Body of pancreas (tissue), 4 donors: ENCODE measurements around the gene TXNL1.
"Not testable (repeated sequence)": the region's sequence is repeated elsewhere in the genome, so short reads cannot be mapped to it uniquely, and the experiment has no call there.

Experiments
- POLR2A ChIP-seq, 3 donors: fragments of 450-650 bp; IDR thresholded peaks; one replicate each; pipeline ENCODE4 v1.6.1; 2016; ENCODE audit warnings: antibody characterized with exemption in 3 of 3, mild to moderate bottlenecking in 2 of 3
- TF ChIP-seq, protein P1 (sequence below), 7 experiments: fragments of 450-650 bp in 4 of 7; fragments of 200-600 bp in 3 of 7; sonication (generic) in 3 of 7; IDR thresholded peaks; one replicate each; pipeline ENCODE4 v1.5.1; 2016 to 2019; ENCODE audit warnings: antibody characterized with exemption in 7 of 7

DNA sequence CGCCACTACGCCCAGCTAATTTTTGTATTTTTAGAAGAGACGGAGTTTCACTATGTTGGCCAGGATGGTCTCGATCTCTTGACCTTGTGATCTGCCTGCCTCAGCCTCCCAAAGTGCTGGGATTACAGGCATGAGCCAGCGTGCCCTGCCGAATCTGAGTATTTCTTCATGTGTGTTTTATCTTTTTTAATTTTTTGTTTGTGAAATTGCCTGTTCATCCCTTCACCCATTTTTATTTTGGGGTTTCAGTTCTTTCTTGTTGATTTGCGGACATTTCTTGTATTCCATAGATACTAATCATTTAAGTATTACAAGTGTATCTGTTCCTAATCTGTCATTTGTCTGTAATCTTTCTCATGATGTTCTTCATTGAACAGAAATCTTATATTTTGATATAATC, 15.9 kb upstream of the TXNL1 start:
- TF ChIP-seq, protein P1, sequence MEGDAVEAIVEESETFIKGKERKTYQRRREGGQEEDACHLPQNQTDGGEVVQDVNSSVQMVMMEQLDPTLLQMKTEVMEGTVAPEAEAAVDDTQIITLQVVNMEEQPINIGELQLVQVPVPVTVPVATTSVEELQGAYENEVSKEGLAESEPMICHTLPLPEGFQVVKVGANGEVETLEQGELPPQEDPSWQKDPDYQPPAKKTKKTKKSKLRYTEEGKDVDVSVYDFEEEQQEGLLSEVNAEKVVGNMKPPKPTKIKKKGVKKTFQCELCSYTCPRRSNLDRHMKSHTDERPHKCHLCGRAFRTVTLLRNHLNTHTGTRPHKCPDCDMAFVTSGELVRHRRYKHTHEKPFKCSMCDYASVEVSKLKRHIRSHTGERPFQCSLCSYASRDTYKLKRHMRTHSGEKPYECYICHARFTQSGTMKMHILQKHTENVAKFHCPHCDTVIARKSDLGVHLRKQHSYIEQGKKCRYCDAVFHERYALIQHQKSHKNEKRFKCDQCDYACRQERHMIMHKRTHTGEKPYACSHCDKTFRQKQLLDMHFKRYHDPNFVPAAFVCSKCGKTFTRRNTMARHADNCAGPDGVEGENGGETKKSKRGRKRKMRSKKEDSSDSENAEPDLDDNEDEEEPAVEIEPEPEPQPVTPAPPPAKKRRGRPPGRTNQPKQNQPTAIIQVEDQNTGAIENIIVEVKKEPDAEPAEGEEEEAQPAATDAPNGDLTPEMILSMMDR (IDR thresholded peaks at IDR 0.05): not testable (repeated sequence)
- not testable (repeated sequence) for TF ChIP-seq POLR2A (IDR thresholded peaks at IDR 0.05)
